GM21576 (cell line): ENCODE results near the gene UGT1A10.
"Not testable (repeated sequence)": the region's sequence is repeated elsewhere in the genome, so short reads cannot be mapped to it uniquely, and the experiment has no call there.

Experiments used
- ATAC-seq: cut with Tn5 transposase; IDR thresholded peaks from one replicate; pipeline ENCODE4 v1.9.1; 2021; ENCODE audit warnings: mild to moderate bottlenecking, moderate library complexity; ENCODE audit not compliant: unreplicated experiment

UGT1A10 gene

DNA sequence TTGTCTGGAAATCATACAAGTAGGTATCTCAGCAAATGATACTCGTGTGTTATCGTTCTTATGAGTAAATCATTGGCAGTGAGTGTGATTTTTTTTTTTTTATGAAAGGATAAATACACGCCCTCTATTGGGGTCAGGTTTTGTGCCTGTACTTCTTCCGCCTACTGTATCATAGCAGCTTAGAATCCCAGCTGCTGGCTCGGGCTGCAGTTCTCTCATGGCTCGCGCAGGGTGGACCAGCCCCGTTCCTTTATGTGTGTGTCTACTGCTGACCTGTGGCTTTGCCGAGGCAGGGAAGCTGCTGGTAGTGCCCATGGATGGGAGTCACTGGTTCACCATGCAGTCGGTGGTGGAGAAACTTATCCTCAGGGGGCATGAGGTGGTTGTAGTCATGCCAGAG lies at the start of gene UGT1A10:
Gene UGT1A10, plus strand, starts transcription at position 143 of the 400 bp plus-strand sequence. Its CDS starts 75 bp downstream, at position 218.
- ATAC-seq = not testable (repeated sequence)

DNA sequence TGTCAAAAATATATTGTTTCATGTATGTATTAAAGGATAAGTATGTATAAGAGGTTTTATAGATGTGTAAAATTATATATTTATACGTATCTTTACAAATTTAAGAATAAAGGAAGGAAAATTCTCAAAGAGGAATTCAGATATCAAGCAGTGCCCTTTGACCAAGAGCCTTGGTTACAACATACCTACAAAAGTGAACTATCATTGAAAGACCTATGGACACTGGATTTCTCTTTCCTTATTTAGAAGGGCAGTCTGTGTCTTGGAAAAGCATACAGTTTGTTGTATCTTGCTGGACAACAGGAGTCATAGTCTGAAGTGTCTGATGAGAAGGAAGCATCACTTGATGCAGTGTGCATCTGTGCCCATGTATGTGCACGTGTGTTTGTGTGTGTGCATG lies 47.8 kb upstream of the UGT1A10 start:
- no peak for ATAC-seq

DNA sequence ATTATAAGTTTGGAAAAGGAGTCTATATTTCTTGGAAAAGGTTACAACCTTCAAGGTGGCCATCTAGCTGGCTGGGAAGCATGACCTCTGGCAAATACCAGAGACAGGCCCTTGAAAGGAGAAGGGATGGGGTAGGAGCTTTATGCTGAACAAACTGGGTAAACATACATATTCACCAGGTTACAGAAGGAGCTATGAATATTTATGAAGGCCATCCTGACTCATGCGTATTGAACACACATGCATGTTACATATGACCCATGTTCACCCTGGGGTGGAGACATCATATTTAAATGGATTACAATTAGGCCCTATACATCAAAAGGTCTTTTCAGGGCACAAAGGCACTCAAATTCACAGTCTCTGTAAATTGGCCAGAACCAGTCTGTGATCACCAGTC lies 43.5 kb upstream of the UGT1A10 start:
- ATAC-seq = not testable (repeated sequence)

DNA sequence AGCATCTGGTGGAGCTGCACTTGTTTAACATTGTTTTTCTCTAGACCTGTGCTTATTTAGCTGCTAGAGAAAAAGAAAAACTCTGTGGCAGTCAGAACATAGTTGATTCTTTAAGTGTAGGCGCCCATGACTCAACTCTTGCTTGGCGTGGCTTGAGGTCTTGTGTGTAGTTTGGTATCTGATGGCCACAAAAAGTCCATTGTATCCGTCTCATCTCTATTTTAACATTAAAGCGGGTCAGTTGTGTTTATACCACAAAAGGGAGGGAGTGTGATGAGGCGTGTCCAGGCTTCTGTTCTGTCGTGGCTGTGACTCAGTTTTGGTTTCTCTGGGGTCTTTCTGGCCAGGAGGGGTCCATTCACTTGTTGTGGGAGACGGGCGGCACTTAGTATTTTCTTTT lies 43.0 kb upstream of the UGT1A10 start:
- no peak for ATAC-seq

DNA sequence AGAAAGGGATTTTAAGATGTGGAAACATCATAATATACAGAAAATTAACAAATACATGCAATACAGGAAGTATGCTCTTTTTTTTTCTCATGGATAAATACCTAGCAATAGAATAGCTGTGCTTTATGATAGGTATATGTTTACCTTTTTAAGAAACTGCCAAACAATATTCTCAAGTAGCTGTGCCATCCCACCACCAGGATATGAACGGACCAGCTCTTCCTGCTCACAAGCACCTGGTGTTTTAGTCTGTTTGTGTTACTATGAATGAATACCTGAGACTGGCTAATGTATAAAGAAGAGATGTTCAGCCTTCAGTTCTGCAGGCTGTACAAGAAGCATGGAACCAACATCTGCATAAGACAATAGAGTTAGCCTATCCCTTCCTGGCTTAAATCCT lies 38.7 kb upstream of the UGT1A10 start:
- ATAC-seq = no peak

DNA sequence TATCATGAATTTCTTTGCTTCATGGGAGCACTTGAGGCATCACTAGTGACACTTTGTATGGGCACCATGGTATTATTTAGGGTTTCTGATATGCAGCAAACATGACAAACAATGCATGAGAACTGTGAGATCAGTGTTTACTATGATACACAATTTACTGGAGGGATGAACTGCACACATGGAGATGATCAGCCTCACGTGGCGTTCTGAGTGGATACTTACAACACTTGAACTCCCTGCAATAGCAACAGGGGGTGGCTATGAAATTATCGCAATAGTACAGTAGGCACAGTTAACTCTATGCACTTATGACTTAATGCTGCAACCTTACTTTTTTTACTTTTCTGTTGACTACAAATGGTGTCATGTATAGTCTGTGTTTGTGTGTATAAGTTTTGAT lies 37.3 kb upstream of the UGT1A10 start:
- no peak for ATAC-seq

DNA sequence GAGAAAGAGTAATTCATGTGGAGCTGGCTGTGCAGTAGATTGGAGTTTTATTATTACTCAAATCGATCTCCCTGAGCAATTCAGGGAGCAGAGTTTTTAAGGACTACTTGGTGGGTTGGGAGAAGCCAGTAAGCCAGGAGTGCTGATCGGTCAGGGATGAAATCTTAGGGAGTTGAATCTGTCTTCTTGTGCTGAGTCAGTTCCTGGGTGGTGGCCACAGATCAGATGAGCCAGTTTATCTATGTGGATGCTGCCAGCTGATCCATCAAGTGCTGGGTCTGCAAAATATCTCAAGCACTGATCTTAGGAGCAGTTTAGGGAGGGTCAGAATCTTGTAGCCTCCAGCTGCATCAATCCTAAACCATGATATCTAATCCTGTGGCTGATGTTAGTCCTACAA lies 35.9 kb upstream of the UGT1A10 start:
- no peak for ATAC-seq

DNA sequence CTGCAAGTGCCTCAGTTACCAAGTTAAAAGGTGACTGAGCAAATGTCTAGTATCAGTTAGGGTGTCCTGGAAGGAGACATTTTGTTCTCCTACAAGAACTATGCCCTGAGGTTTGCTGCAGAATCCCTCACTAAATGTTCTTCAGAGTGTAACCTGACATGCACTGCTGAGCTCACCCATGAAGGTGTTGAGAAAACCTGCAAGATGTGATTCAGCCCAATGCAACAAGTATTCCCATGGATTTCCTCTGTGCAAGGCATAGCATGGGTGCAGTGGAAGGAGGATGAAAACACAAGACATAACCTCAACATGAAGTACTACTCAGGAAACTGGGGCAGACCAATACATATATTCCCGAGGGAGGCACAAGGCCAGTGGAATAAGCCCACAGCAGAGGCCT lies 34.2 kb upstream of the UGT1A10 start:
- ATAC-seq = no peak

DNA sequence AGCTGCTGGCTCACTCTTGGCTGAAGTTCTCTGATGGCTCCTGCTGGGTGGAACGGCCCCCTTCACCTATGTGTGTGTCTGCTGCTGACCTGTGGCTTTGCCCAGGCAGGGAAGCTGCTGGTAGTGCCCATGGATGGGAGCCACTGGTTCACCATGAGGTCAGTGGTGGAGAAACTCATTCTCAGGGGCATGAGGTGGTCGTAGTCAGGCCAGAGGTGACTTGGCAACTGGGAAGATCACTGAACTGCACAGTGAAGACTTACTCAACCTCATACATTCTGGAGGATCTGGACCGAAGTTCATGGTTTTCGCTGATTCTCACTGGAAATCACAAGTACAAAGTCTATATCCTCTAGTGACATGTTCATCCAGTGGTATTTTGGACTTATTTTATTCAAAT lies 32.7 kb upstream of the UGT1A10 start:
- no peak for ATAC-seq

DNA sequence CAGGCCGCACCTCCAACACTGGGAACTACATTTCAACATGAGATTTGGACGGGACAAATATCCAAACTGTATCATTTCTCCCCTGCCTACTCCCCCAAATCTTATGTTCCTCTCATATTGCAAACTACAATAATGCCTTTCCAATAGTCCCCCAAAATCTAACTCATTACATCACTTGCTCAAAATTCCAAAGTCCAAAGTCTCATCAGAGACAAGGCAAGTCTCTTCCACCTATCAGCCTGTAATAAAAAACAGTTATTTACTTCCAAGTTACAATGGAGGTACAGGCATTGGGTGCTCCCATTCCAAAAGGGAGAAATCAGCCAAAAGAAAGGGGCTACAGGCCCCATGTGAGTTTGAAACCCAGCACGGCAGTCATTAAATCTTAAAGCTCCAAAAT lies 31.4 kb upstream of the UGT1A10 start:
- ATAC-seq = no peak

DNA sequence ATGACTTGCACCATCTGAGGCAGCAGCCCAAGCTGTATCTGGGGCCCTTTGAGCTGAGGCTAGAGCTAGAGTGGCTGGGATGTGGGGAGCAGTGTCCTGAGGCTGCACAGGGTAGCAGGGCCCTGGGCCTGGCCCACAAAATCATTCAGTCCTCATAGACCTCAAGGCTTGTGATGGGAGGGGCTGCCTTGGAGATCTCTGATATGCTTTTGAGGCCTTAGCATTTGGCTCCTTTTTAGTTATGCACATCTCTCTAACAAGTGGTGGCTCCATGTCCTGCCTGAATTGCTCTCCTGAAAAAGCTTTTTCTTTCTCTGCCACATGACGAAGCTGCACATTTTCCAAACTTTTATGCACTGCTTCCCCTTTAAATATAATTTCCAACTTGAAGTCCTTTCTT lies 30.6 kb upstream of the UGT1A10 start:
- no peak for ATAC-seq

DNA sequence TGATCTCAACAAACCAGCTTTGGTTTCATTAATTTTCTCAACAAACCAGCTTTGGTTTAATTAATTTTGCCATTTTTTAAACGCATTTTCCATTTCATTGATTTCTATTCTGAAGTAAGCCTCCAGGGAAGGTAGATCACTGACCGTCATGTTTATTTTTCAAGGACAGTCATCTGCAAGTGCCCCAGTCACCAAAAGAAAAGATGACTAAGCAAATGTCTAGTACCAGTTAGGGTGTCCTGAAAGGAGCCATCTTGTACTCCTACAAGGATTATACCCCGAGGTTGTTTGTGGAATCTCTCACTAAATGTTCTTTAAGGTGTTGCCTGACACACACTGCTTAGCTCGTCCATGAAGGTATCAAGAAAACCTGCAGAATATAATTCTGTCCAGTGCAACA lies 25.0 kb upstream of the UGT1A10 start:
- no peak for ATAC-seq

DNA sequence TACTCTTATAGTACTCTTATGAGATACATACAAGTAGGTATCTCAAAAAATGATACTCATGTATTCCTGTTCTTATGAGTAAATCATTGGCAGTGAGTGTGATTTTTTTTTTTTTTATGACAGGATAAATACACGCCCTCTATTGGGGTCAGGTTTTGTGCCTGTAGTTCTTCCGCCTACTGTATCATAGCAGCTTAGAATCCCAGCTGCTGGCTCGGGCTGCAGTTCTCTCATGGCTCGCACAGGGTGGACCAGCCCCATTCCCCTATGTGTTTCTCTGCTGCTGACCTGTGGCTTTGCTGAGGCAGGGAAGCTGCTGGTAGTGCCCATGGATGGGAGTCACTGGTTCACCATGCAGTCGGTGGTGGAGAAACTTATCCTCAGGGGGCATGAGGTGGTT lies 18.8 kb upstream of the UGT1A10 start, which contains the start of gene UGT1A8:
Gene UGT1A8, plus strand, starts transcription at position 158 of the 400 bp plus-strand sequence. Its CDS starts 75 bp downstream, at position 233.
- not testable (repeated sequence) for ATAC-seq

DNA sequence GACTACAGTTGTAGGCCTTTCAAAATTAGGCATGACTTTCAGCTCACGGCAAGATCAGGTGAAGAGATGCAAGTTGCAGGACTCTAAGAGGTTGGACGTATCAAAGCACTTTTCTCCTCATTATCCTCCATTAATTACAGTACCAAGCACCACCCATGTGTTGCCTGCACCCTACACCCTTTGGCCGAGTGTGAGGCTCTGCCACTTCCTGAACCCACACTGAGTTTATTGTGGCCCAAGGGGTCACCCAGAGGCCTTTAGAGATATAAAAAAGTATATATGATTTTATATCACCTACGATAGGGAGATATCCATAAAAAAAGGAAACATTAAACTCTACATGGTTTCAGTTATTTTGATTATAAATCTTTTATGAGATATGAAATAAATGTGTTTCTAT lies 16.0 kb upstream of the UGT1A10 start:
- ATAC-seq = no peak

DNA sequence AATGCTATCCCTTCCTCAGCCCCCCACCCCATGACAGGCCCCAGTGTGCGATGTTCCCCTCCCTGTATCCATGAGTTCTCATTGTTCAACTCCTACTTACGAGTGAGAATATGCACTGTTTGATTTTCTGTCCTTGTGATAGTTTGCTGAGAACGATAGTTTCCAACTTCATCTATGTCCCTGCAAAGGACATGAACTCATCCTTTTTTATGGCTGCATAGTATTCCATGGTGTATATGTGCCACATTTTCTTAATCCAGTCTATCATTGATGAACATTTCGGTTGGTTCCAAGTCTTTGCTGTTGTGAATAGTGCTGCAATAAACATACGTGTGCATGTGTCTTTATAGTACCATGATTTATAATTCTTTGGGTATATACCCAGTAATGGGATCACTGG lies 14.4 kb upstream of the UGT1A10 start:
- not testable (repeated sequence) for ATAC-seq

DNA sequence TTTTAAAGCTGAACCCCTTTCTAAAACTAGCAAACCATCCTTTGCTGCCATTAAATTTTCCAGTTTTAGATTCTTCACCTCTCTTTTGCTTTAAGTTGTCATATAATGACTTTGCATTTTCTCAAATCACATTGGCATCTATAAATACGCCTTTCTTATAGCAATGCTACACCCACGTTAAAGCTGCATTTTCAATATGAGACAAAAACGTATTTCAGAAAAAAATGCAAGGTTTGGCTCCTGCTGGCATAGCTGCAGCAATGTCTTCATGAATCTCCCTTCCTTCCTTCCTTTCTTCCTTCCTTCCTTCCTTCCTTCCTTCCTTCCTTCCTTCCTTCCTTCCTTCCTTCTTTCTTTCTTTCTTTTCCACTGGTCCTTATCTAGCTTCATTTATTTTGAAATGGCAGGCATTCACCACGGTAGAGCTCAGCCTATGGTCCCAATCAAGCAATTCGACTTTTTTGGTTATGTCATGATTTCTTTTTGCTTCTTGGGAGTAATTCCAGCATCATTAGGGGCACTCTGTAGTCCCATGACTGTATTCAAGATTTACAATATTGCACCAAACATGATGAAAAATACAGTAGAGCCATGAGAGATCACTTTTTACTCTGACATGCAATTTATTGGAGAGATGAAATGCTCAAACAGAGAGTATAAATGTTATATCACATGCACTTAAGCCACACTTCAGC lies 8.8 kb upstream of the UGT1A10 start:
- ATAC-seq = no peak

DNA sequence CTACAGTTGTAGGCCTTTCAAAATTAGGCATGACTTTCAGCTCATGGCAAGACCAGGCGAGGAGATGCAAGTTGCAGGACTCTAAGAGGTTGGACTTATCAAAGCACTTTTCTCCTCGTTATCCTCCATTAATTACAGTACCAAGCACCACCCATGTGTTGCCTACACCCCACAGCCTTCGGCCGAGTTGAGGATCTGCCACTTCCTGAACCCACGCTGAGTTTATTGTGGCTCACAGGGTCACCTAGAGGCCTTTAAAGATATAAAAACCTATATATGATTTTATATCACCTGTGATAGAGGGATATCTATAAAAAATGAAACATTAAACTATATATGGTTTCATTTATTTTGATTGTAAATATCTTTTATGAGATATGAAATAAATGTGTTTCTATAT lies 2.6 kb downstream of the UGT1A10 start:
- ATAC-seq = no peak

DNA sequence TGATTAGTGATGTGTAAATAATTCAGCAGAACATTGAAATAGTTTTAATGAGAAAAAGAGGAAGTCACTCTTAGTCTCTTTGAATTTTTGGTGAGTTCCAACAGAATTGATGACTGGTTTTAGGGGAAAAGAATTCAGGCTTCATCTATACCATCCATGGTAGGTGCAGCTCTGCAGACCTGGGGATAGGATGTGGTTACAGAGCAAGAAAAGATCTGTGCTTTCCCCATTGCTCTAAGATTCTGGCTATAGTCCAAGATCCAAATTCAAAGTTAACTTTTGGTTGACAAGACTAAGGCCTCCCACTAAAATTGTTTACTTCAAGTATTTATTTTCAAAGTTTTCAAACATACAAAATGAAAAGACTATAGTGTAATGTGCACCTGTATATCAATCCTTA lies 3.6 kb downstream of the UGT1A10 start:
- no peak for ATAC-seq

DNA sequence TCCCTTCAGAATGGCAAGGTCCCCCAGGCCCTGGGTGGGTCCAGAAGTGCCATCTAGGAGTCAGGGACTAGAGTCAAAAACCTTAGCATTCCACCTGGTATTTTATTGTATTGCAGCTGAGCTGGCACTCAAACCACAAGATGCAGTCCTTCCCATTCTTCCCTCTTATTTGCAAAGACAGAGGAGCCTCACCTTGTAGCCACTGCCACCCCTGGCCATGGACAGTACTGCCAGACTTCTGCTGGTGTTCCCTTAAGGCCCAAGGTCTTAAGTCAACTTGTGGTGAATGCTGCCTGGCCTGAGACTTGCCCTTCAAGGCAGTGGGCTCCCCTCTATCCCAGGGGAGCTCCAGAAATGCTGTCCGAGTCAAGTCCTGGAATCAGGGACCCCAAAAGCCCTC lies 6.9 kb downstream of the UGT1A10 start:
- no peak for ATAC-seq

DNA sequence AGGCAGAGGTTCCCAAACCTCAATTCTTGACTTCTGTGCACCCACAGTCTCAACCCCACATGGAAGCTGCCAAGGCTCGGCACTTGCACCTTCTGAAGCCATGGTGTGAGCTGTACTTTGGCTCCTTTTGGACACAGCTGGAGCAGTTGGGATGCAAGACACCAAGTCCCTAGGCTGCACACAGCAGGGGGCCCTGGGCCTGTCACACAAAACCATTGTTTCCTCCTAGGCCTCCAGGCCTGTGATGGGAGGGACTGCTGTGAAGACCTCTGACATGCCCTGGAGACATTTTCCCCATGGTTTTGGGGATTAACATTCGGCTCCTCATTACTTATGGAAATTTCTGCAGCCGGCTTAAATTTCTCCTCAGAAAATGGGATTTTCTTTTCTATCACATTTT lies 9.8 kb downstream of the UGT1A10 start:
- not testable (repeated sequence) for ATAC-seq

DNA sequence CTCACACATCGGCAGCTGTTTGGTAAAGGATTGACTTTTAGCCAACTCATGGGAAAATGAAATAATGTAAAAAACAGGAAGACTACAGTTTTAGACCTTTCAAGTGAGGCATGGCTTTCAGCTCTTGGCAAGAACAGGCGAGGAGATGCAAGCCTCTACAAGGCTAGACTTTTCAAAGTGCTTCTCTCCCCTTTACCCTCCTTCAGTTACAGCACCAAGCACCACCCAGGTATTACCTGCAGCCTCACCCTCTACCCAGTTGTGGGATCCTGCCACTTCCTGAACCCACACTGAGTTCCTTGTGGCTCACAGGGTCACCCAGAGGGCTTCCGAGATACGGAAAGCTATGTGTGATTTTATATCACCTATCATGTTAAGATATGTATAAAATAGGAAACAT lies 14.7 kb downstream of the UGT1A10 start:
- ATAC-seq = no peak

DNA sequence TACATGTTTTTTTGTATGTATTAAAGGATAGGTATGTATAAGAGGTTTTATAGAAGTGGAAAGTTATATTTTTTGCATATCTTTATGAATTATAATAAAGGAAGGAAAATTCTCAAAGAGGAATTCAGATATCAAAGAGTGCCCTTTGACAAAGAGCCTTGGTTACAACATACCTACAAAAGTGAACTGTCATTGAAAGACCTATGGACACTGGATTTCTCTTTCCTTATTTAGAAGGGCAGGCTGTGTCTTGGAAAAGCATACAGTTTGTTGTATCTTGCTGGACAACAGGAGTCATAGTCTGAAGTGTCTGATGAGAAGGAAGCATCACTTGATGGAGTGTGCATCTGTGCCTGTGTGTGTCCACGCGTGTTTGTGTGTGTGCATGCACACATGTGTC lies 15.2 kb downstream of the UGT1A10 start:
- ATAC-seq = no peak

DNA sequence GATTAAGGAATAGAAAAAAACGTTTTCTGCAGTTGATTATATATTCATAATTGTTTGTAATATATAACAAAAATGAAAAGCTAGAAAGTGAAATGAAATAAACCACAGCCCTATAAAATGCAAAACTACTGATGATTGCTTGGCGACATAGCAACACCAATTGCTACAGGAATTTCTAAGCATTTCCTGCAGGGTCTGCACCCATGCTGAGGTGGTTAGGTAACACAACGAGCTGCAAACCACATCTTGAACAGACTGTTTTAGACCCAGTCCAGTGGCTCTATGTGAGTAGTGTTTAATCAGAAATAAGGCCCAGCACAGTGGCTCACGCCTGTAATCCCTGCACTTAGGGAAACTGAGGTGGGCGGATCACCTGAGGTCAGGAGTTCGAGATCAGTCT lies 18.3 kb downstream of the UGT1A10 start:
- ATAC-seq = no peak
